DMS53 treated with DMSO at 0.1 percent for 48 hours (cell line): ENCODE measurements around the gene FBXO41.
A peak's percentile ranks its signal among the peaks of the same experiment; 100 is the strongest.

Experiments
- DNase-seq: peaks from one replicate; lab custom pipeline; 2025; ENCODE audit not compliant: unreplicated experiment; lab: John Stamatoyannopoulos, UW

Gene FBXO41

GRCh38 chr2:73284296-73285158 lies at the start of gene FBXO41:
FBXO41 (minus strand) TSS chr2:73284478; CDS start chr2:73269630, 14,848 bp downstream.
- DNase-seq = peak; percentile 19

- no peak for DNase-seq
Observed at GRCh38 chr2:73334045-73334444, 49.8 kb upstream of the FBXO41 start.

GRCh38 chr2:73333564-73333963 lies 49.3 kb upstream of the FBXO41 start:
- DNase-seq = peak; percentile 91

- no peak for DNase-seq
Observed at GRCh38 chr2:73324126-73324725, 39.9 kb upstream of the FBXO41 start.

GRCh38 chr2:73323551-73323950 lies 39.3 kb upstream of the FBXO41 start:
- no peak for DNase-seq

- no peak for DNase-seq
Observed at GRCh38 chr2:73314441-73314840, 30.2 kb upstream of the FBXO41 start.

- DNase-seq = no peak
Observed at GRCh38 chr2:73307720-73308119, 23.4 kb upstream of the FBXO41 start.

- DNase-seq = no peak
Observed at GRCh38 chr2:73301636-73302035, 17.4 kb upstream of the FBXO41 start.

GRCh38 chr2:73300926-73301325 lies 16.6 kb upstream of the FBXO41 start:
- DNase-seq = no peak

GRCh38 chr2:73297586-73297985 lies 13.3 kb upstream of the FBXO41 start:
- no peak for DNase-seq

- DNase-seq = peak; percentile 17
Observed at GRCh38 chr2:73297151-73297559, 12.9 kb upstream of the FBXO41 start.

GRCh38 chr2:73295751-73296400 lies 11.6 kb upstream of the FBXO41 start:
- no peak for DNase-seq

GRCh38 chr2:73294239-73294638 lies 10.0 kb upstream of the FBXO41 start:
- DNase-seq = no peak

- peak; percentile 87 for DNase-seq
Observed at GRCh38 chr2:73293534-73294171, 9.4 kb upstream of the FBXO41 start, which contains the start of gene EGR4. EGR4 (minus strand) TSS chr2:73293548; CDS start chr2:73293317, 231 bp downstream.

- peak; percentile 24 for DNase-seq
Observed at GRCh38 chr2:73292906-73293533, 8.7 kb upstream of the FBXO41 start.

GRCh38 chr2:73292316-73292905 lies 8.1 kb upstream of the FBXO41 start:
- no peak for DNase-seq

- peak; percentile 61 for DNase-seq
Observed at GRCh38 chr2:73291461-73292315, 7.4 kb upstream of the FBXO41 start.

GRCh38 chr2:73291093-73291460 lies 6.8 kb upstream of the FBXO41 start:
- DNase-seq = peak; percentile 34

GRCh38 chr2:73290049-73290839 lies 6.0 kb upstream of the FBXO41 start:
- DNase-seq = peak; percentile 75
